IPS-20b (cell line): ENCODE results near the gene C19orf53.
"Not testable (repeated sequence)": the region's sequence is repeated elsewhere in the genome, so short reads cannot be mapped to it uniquely, and the experiment has no call there.

Experiments used
- H3K27ac ChIP-seq: one replicate; pipeline ENCODE4 v1.5.1; 2013; ENCODE audit warnings: low read length
- H3K27me3 ChIP-seq: 2 replicates; pipeline ENCODE4 v1.6.1; 2013; ENCODE audit warnings: mild to moderate bottlenecking, low read length, inconsistent platforms; ENCODE audit not compliant: insufficient read depth
- H3K36me3 ChIP-seq: 2 replicates; pipeline ENCODE4 v1.6.1; 2013; ENCODE audit warnings: low read depth, mild to moderate bottlenecking, inconsistent platforms, low read length, moderate library complexity; ENCODE audit not compliant: insufficient read depth
- H3K4me1 ChIP-seq: 2 replicates; pipeline ENCODE4 v1.6.1; 2013; ENCODE audit warnings: mild to moderate bottlenecking, control low read depth, inconsistent platforms, low read length, moderate library complexity; ENCODE audit not compliant: insufficient read depth
- H3K4me3 ChIP-seq: 2 replicates; pipeline ENCODE4 v1.5.1; 2013; ENCODE audit warnings: mild to moderate bottlenecking, low read length, inconsistent platforms
- H3K9ac ChIP-seq: 2 replicates; pipeline ENCODE4 v1.6.1; 2013; ENCODE audit warnings: low read depth, mild to moderate bottlenecking, inconsistent platforms, low read length, moderate library complexity
- H3K9me3 ChIP-seq: 2 replicates; pipeline ENCODE4 v1.6.1; 2013; ENCODE audit warnings: mild to moderate bottlenecking, low read depth, low read length, inconsistent platforms; ENCODE audit not compliant: insufficient read depth

The C19orf53 gene

GRCh38 chr19:13747098-13747453, 27.2 kb upstream of the C19orf53 start:
- peaks cover 4% of the 10 kb centered on the region; the same call in 1 of the 2 replicates for H3K36me3 ChIP-seq
- H3K4me3 ChIP-seq, result peak overlapping the region; percentile 51; the same call in 1 of the 2 replicates
- no peaks in the 10 kb centered on the region for H3K27me3 ChIP-seq
- H3K9me3 ChIP-seq, result no peaks in the 10 kb centered on the region
- H3K4me1 ChIP-seq, result 0 out of 2 replicates have a peak, but pooled peaks cover 8% of the 10 kb centered on the region
- H3K27ac ChIP-seq, result no peak overlapping the region
- no peak overlapping the region for H3K9ac ChIP-seq

GRCh38 chr19:13748169-13748828, 26.0 kb upstream of the C19orf53 start:
- H3K4me1 ChIP-seq, result 0 out of 2 replicates have a peak, but pooled peaks cover 4% of the 10 kb centered on the region

GRCh38 chr19:13751436-13751835, 22.8 kb upstream of the C19orf53 start:
- Histone ChIP-seq H3K9me3 (no peaks in the 10 kb centered on the region), H3K36me3 (peaks cover 28% of the 10 kb centered on the region), H3K4me1 (no peaks in the 10 kb centered on the region), H3K27me3 (no peaks in the 10 kb centered on the region), H3K4me3 (no peak overlapping the region), H3K27ac (no peak overlapping the region), H3K9ac (no peak overlapping the region)

More at GRCh38 chr19:13748169-13748828, 26.0 kb upstream of the C19orf53 start:
- H3K9ac ChIP-seq, result peak overlapping the region; percentile 91
- peaks cover 12% of the 10 kb centered on the region for H3K36me3 ChIP-seq
- no peak overlapping the region for H3K27ac ChIP-seq
- H3K4me3 ChIP-seq, result peak overlapping the region; percentile 95
- no peaks in the 10 kb centered on the region for H3K27me3 ChIP-seq
- no peaks in the 10 kb centered on the region for H3K9me3 ChIP-seq

- not testable (repeated sequence) for H3K27ac ChIP-seq, H3K4me1 ChIP-seq, H3K27me3 ChIP-seq, H3K4me3 ChIP-seq, H3K9ac ChIP-seq, H3K9me3 ChIP-seq
- peaks cover 48% of the 10 kb centered on the region for H3K36me3 ChIP-seq
Observed at GRCh38 chr19:13753622-13754021, 20.6 kb upstream of the C19orf53 start.

GRCh38 chr19:13756210-13756609, 18.0 kb upstream of the C19orf53 start:
- Histone ChIP-seq H3K9ac (no peak overlapping the region), H3K27me3 (no peaks in the 10 kb centered on the region), H3K9me3 (no peaks in the 10 kb centered on the region), H3K36me3 (peaks cover 65% of the 10 kb centered on the region), H3K27ac (no peak overlapping the region), H3K4me1 (no peaks in the 10 kb centered on the region), H3K4me3 (no peak overlapping the region)

- H3K27me3 ChIP-seq, result no peaks in the 10 kb centered on the region
- H3K9me3 ChIP-seq, result no peaks in the 10 kb centered on the region
- H3K4me1 ChIP-seq, result no peaks in the 10 kb centered on the region
- H3K36me3 ChIP-seq, result peaks cover 64% of the 10 kb centered on the region
- no peak overlapping the region for H3K4me3 ChIP-seq
- no peak overlapping the region for H3K27ac ChIP-seq
- no peak overlapping the region for H3K9ac ChIP-seq
Observed at GRCh38 chr19:13757805-13758772, 16.2 kb upstream of the C19orf53 start.

- no peak overlapping the region for H3K9ac ChIP-seq
- H3K9me3 ChIP-seq, result no peaks in the 10 kb centered on the region
- H3K36me3 ChIP-seq, result peaks cover 63% of the 10 kb centered on the region
- no peaks in the 10 kb centered on the region for H3K4me1 ChIP-seq
- H3K4me3 ChIP-seq, result no peak overlapping the region
- H3K27ac ChIP-seq, result no peak overlapping the region
- H3K27me3 ChIP-seq, result no peaks in the 10 kb centered on the region
Observed at GRCh38 chr19:13758795-13759194, 15.5 kb upstream of the C19orf53 start.

GRCh38 chr19:13761423-13761822, 12.8 kb upstream of the C19orf53 start:
- Histone ChIP-seq H3K36me3 (peaks cover 47% of the 10 kb centered on the region), H3K4me1 (peaks cover 5% of the 10 kb centered on the region; the same call in 1 of the 2 replicates), H3K4me3 (no peak overlapping the region), H3K9ac (no peak overlapping the region), H3K27me3 (no peaks in the 10 kb centered on the region), H3K9me3 (no peaks in the 10 kb centered on the region), H3K27ac (no peak overlapping the region)

- H3K36me3 ChIP-seq, result peaks cover 35% of the 10 kb centered on the region
- H3K9me3 ChIP-seq, result no peaks in the 10 kb centered on the region
- H3K9ac ChIP-seq, result no peak overlapping the region
- no peak overlapping the region for H3K4me3 ChIP-seq
- no peaks in the 10 kb centered on the region for H3K27me3 ChIP-seq
- no peak overlapping the region for H3K27ac ChIP-seq
- H3K4me1 ChIP-seq, result peaks cover 5% of the 10 kb centered on the region; the same call in 1 of the 2 replicates
Observed at GRCh38 chr19:13762635-13763235, 11.5 kb upstream of the C19orf53 start.

- no peaks in the 10 kb centered on the region for H3K9me3 ChIP-seq
- no peak overlapping the region for H3K9ac ChIP-seq
- H3K4me1 ChIP-seq, result peaks cover 5% of the 10 kb centered on the region; the same call in 1 of the 2 replicates
- no peak overlapping the region for H3K27ac ChIP-seq
- H3K4me3 ChIP-seq, result no peak overlapping the region
- H3K36me3 ChIP-seq, result peaks cover 30% of the 10 kb centered on the region
- H3K27me3 ChIP-seq, result no peaks in the 10 kb centered on the region
Observed at GRCh38 chr19:13763265-13763664, 11.0 kb upstream of the C19orf53 start.

GRCh38 chr19:13764101-13764807, 10.0 kb upstream of the C19orf53 start, which contains the start of gene MRI1:
TSS of gene MRI1 (plus strand) at chr19:13764522. CDS start at chr19:13764589, 67 bp downstream.
- Histone ChIP-seq H3K9ac (peak within 1 kb of the TSS; percentile 61; the same call in 1 of the 2 replicates), H3K27me3 (no peaks in the 10 kb centered on the region), H3K4me3 (peak within 1 kb of the TSS; percentile 68), H3K27ac (no peak within 1 kb of the TSS), H3K9me3 (no peaks in the 10 kb centered on the region), H3K4me1 (peaks cover 5% of the 10 kb centered on the region; the same call in 1 of the 2 replicates), H3K36me3 (peaks cover 24% of the 10 kb centered on the region)
